ENCODE data around the gene HHIPL2. TPM values are rescaled to one million over a fixed set of nuclear protein-coding genes. Genes with fewer than 3 reads are reported as not detected.

The HHIPL2 gene
- total RNA-seq, 2 experiments from 2014 or later: not detected

- ChIA-PET CTCF (interaction anchor here (0.6 kb wide), 1 partner anchor 33 kb away, joined by 3 read pairs; no protein-coding TSS in a partner anchor), POLR2A (no interaction called here)
- ATAC-seq: peak; percentile 17
- H3K4me1 Mint-ChIP-seq (ENCODE audit: low read depth): peaks cover 29% of the 10 kb centered on the region
- no peak overlapping the region for H3K4me3 Mint-ChIP-seq
- H3K27ac Mint-ChIP-seq: no peak overlapping the region
- H3K9me3 Mint-ChIP-seq: no peaks in the 10 kb centered on the region
- H3K27me3 Mint-ChIP-seq: no peaks in the 10 kb centered on the region
- no peak for TF ChIP-seq CTCF (IDR thresholded peaks at IDR 0.05)
- intact Hi-C loops (cut with micrococcal nuclease): no loop called here
- H3K36me3 Mint-ChIP-seq (ENCODE audit: low read depth): peaks cover 58% of the 10 kb centered on the region
- no peak for DNase-seq
Measured at GRCh38 chr1:222582099-222582774, 34.3 kb upstream of the HHIPL2 start.

- no peak overlapping the region for H3K4me3 Mint-ChIP-seq
- H3K27me3 Mint-ChIP-seq: no peaks in the 10 kb centered on the region
- DNase-seq (no peak), ATAC-seq (no peak)
- peaks cover 11% of the 10 kb centered on the region for H3K4me1 Mint-ChIP-seq (ENCODE audit: low read depth)
- intact Hi-C loops (cut with micrococcal nuclease): no loop called here
- ChIA-PET POLR2A (no interaction called here), CTCF (interaction anchor here (1.1 to 2.3 kb wide), 2 partner anchors 11 to 55 kb away, joined by 3 to 9 read pairs; partner anchors contain the start of gene TAF1A)
- TF ChIP-seq CTCF (IDR thresholded peaks at IDR 0.05): no peak
- H3K27ac Mint-ChIP-seq: no peak overlapping the region
- peaks cover 64% of the 10 kb centered on the region for H3K36me3 Mint-ChIP-seq (ENCODE audit: low read depth)
- no peaks in the 10 kb centered on the region for H3K9me3 Mint-ChIP-seq
Measured at GRCh38 chr1:222579316-222579715, 31.4 kb upstream of the HHIPL2 start.

GRCh38 chr1:222570837-222571236 lies 22.9 kb upstream of the HHIPL2 start:
- Mint-ChIP-seq H3K27ac (no peak overlapping the region), H3K9me3 (peaks cover 5% of the 10 kb centered on the region), H3K4me3 (no peak overlapping the region), H3K27me3 (no peaks in the 10 kb centered on the region), H3K4me1 (ENCODE audit: low read depth) (no peaks in the 10 kb centered on the region), H3K36me3 (ENCODE audit: low read depth) (peaks cover 49% of the 10 kb centered on the region)
- no peak for TF ChIP-seq CTCF (IDR thresholded peaks at IDR 0.05)
- DNase-seq (no peak), ATAC-seq (no peak)
- ChIA-PET POLR2A (no interaction called here), CTCF (no interaction called here)
- intact Hi-C loops (cut with micrococcal nuclease): no loop called here

GRCh38 chr1:222561656-222562055 lies 13.8 kb upstream of the HHIPL2 start:
- peaks cover 19% of the 10 kb centered on the region for H3K36me3 Mint-ChIP-seq (ENCODE audit: low read depth)
- H3K27me3 Mint-ChIP-seq: no peaks in the 10 kb centered on the region
- no peak overlapping the region for H3K27ac Mint-ChIP-seq
- ChIA-PET POLR2A (no interaction called here), CTCF (interaction anchor here (1.0 kb wide), 1 partner anchor 73 kb away, joined by 4 read pairs; no protein-coding TSS in a partner anchor)
- no peak for DNase-seq
- peak; percentile 32 for TF ChIP-seq CTCF (IDR thresholded peaks at IDR 0.05)
- no peaks in the 10 kb centered on the region for H3K9me3 Mint-ChIP-seq
- intact Hi-C loops (cut with micrococcal nuclease): no loop called here
- H3K4me1 Mint-ChIP-seq (ENCODE audit: low read depth): no peaks in the 10 kb centered on the region
- no peak for ATAC-seq
- no peak overlapping the region for H3K4me3 Mint-ChIP-seq

DNA sequence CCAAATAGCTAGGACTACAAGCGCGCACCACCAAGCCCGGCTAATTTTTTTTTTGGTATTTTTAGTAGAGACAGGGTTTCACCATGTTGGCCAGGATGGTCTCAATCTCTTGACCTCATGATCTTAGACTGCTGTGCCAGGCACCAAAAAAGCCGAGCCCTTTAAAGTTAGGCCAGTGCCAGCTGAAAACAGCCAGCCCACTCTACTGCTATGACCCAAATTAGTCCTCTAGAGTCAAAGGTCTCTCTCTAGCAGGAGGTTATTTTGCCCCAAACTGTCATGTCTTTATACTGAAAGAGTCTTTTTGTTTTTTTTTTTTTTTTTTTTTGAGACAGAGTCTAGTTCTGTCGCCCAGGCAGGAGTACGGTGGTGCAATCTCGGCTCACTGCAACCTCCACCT lies 9.7 kb upstream of the HHIPL2 start:
- Mint-ChIP-seq H3K4me1 (ENCODE audit: low read depth) (no peaks in the 10 kb centered on the region), H3K27me3 (no peaks in the 10 kb centered on the region), H3K27ac (no peak overlapping the region), H3K4me3 (no peak overlapping the region), H3K36me3 (ENCODE audit: low read depth) (peaks cover 12% of the 10 kb centered on the region), H3K9me3 (no peaks in the 10 kb centered on the region)
- intact Hi-C loops (cut with micrococcal nuclease): no loop called here
- DNase-seq (no peak), ATAC-seq (no peak)
- no peak for TF ChIP-seq CTCF (IDR thresholded peaks at IDR 0.05)
- CTCF ChIA-PET: no interaction called here
- POLR2A ChIA-PET: no interaction called here

Data from activated CD8-positive, alpha-beta T cell treated with anti-CD3 and anti-CD28 coated beads for 36 hours (primary cell).